ENCODE results near the gene LMLN. TPM values are rescaled to one million over a fixed set of nuclear protein-coding genes. Genes with fewer than 3 reads are reported as not detected.

The LMLN gene
- total and polyA plus RNA-seq, 4 donors: 2.4 to 17.2 (median 8.2) TPM

GRCh38 chr3:198090795-198091332 lies 130.8 kb downstream of the LMLN start:
- H3K36me3 ChIP-seq (ENCODE audit: control insufficient read depth in 4 of 4, insufficient read depth in 4 of 4, low read length in 4 of 4): no peaks in the 10 kb centered on the region
- ATAC-seq (ENCODE audit: insufficient read depth, low FRiP score) (no peak), DNase-seq (no peak)
- no peak overlapping the region for H3K9ac ChIP-seq (ENCODE audit: insufficient read depth in 1 of 2, low read length in 2 of 2)
- no peak for TF ChIP-seq CTCF (IDR thresholded peaks at IDR 0.05; ENCODE audit: control extremely low read depth, extremely low read depth)
- no peaks in the 10 kb centered on the region for H3K9me3 ChIP-seq (ENCODE audit: control insufficient read depth in 4 of 4, insufficient read depth in 3 of 4, low read length in 3 of 4)
- H3K4me3 ChIP-seq: no peak overlapping the region
- H3K4me1 ChIP-seq (ENCODE audit: control insufficient read depth in 5 of 5, insufficient read depth in 5 of 5, low read length in 5 of 5): no peaks in the 10 kb centered on the region
- no peak overlapping the region for H3K27ac ChIP-seq (ENCODE audit: low read depth in 1 of 2, low read length in 1 of 2)
- H3K27me3 ChIP-seq (ENCODE audit: control insufficient read depth in 3 of 3, insufficient read depth in 3 of 3, low read length in 2 of 3): peaks cover 0 to 67% (median 62%) of the 10 kb centered on the region in 3 donors

GRCh38 chr3:198092276-198092675 lies 132.3 kb downstream of the LMLN start:
- no peaks in the 10 kb centered on the region for H3K36me3 ChIP-seq (ENCODE audit: control insufficient read depth in 4 of 4, insufficient read depth in 4 of 4, low read length in 4 of 4)
- no peak overlapping the region for H3K9ac ChIP-seq (ENCODE audit: insufficient read depth in 1 of 2, low read length in 2 of 2)
- H3K27ac ChIP-seq (ENCODE audit: low read depth in 1 of 2, low read length in 1 of 2): no peak overlapping the region
- WGBS, 2 donors: 51 to 60% methylated on average over 3 of the region's 3 CpGs
- no peak for TF ChIP-seq CTCF (IDR thresholded peaks at IDR 0.05; ENCODE audit: control extremely low read depth, extremely low read depth)
- H3K4me3 ChIP-seq: no peak overlapping the region
- H3K27me3 ChIP-seq (ENCODE audit: control insufficient read depth in 3 of 3, insufficient read depth in 3 of 3, low read length in 2 of 3): peaks cover 0 to 67% (median 54%) of the 10 kb centered on the region in 3 donors
- no peak for ATAC-seq (ENCODE audit: insufficient read depth, low FRiP score)
- H3K9me3 ChIP-seq (ENCODE audit: control insufficient read depth in 4 of 4, insufficient read depth in 3 of 4, low read length in 3 of 4): no peaks in the 10 kb centered on the region
- H3K4me1 ChIP-seq (ENCODE audit: control insufficient read depth in 5 of 5, insufficient read depth in 5 of 5, low read length in 5 of 5): no peaks in the 10 kb centered on the region
- DNase-seq: no peak

GRCh38 chr3:198093112-198093679 lies 133.2 kb downstream of the LMLN start:
- Histone ChIP-seq H3K4me3 (no peak overlapping the region), H3K27me3 (ENCODE audit: control insufficient read depth in 3 of 3, insufficient read depth in 3 of 3, low read length in 2 of 3) (peaks cover 0 to 57% (median 45%) of the 10 kb centered on the region in 3 donors), H3K9me3 (ENCODE audit: control insufficient read depth in 4 of 4, insufficient read depth in 3 of 4, low read length in 3 of 4) (no peaks in the 10 kb centered on the region), H3K36me3 (ENCODE audit: control insufficient read depth in 4 of 4, insufficient read depth in 4 of 4, low read length in 4 of 4) (no peaks in the 10 kb centered on the region), H3K4me1 (ENCODE audit: control insufficient read depth in 5 of 5, insufficient read depth in 5 of 5, low read length in 5 of 5) (no peaks in the 10 kb centered on the region), H3K27ac (ENCODE audit: low read depth in 1 of 2, low read length in 1 of 2) (no peak overlapping the region), H3K9ac (ENCODE audit: insufficient read depth in 1 of 2, low read length in 2 of 2) (no peak overlapping the region)
- no peak for TF ChIP-seq CTCF (IDR thresholded peaks at IDR 0.05; ENCODE audit: control extremely low read depth, extremely low read depth)
- no peak for DNase-seq
- 74 to 79% methylated on average over 4 of the region's 4 CpGs for WGBS, 2 donors
- no peak for ATAC-seq (ENCODE audit: insufficient read depth, low FRiP score)

Small RNAs within 50 kb of the gene (small RNA-seq; reads per million reads assigned to genes)
- gene RNU6-621P (ENCODE audit: low replicate concordance): not detected
- not detected for gene RNU6-821P (ENCODE audit: low replicate concordance)

Other genes starting within 250 kb of the LMLN start
- 10 to 100 TPM; 19.7 to 34.1 TPM for gene RUBCN, start 223.3 kb upstream of the LMLN start, total RNA-seq
- 10 to 100 TPM; 11.9 to 13.0 TPM for gene RUBCN, start 223.3 kb upstream of the LMLN start, polyA plus RNA-seq
- gene FYTTD1, start 210.3 kb upstream of the LMLN start, total RNA-seq: 10 to 100 TPM; 40.7 to 90.2 TPM
- gene FYTTD1, start 210.3 kb upstream of the LMLN start, polyA plus RNA-seq: 10 to 100 TPM; 12.1 to 17.8 TPM
- 100 to 1,000 TPM in 1 of 2 donors, 10 to 100 TPM in 1; 41.0 to 228 TPM for gene LRCH3, start 169.0 kb upstream of the LMLN start, total RNA-seq
- gene LRCH3, start 169.0 kb upstream of the LMLN start, polyA plus RNA-seq: 10 to 100 TPM in 1 of 2 donors, 1 to 10 TPM in 1; 7.7 to 11.3 TPM
- 100 to 1,000 TPM; 678 to 735 TPM for gene RPL35A, start 10.0 kb upstream of the LMLN start, total RNA-seq
- gene RPL35A, start 10.0 kb upstream of the LMLN start, polyA plus RNA-seq: 1,000 to 10,000 TPM; 1,136 to 2,048 TPM

Data from lung (tissue), 13 donors.